Left ventricle myocardium inferior (tissue), 1 donor: Measurements from ENCODE around the gene C16orf87. TPM values are rescaled to one million over a fixed set of nuclear protein-coding genes. Genes with fewer than 3 reads are reported as not detected.

Experiments used
- DNase-seq: peaks from one replicate; pipeline ENCODE4 v3.0.0-alpha.2; 2020
- H3K27ac ChIP-seq: fragments of 200-600 bp; replicated peaks from 2 replicates; pipeline ENCODE4 v1.8.0; 2021
- H3K27me3 ChIP-seq: fragments of 200-600 bp; 2 replicates; pipeline ENCODE4 v1.8.0; 2021; ENCODE audit warnings: low read depth
- H3K36me3 ChIP-seq: fragments of 200-600 bp; 2 replicates; pipeline ENCODE4 v1.8.0; 2021
- H3K4me1 ChIP-seq: fragments of 200-600 bp; 2 replicates; pipeline ENCODE4 v1.8.0; 2021
- H3K4me3 ChIP-seq: fragments of 200-600 bp; 2 replicates; pipeline ENCODE4 v1.8.0; 2021; ENCODE audit warnings: mild to moderate bottlenecking, moderate library complexity
- H3K9me3 ChIP-seq: fragments of 200-600 bp; replicated peaks from 2 replicates; pipeline ENCODE4 v1.8.0; 2021
- CTCF ChIP-seq: fragments of 200-600 bp; IDR thresholded peaks from 2 replicates; pipeline ENCODE4 v1.8.0; 2021; ENCODE audit warnings: antibody characterized with exemption, mild to moderate bottlenecking, borderline replicate concordance
- intact Hi-C: fragments of 100-400 bp; cut with micrococcal nuclease; formaldehyde crosslinking; loops from one replicate; pipeline ENCODE4 v1.11.0; 2022
- total RNA-seq: library from RNA; stranded (reverse); fragmentation: NEBNext Ultra II Directional; extraction: Animal tissue kit (Norgen Biotek cat#: 25700); gene quantifications from one replicate; pipeline ENCODE4 v1.2.1, GENCODE V29; 2021
- donor health status: DM: no; HTN: yes; CAD: no; lungs with severe emphysema.

Gene C16orf87
- total RNA-seq, 1 donor from 2014 or later, result 12.5 TPM

DNA sequence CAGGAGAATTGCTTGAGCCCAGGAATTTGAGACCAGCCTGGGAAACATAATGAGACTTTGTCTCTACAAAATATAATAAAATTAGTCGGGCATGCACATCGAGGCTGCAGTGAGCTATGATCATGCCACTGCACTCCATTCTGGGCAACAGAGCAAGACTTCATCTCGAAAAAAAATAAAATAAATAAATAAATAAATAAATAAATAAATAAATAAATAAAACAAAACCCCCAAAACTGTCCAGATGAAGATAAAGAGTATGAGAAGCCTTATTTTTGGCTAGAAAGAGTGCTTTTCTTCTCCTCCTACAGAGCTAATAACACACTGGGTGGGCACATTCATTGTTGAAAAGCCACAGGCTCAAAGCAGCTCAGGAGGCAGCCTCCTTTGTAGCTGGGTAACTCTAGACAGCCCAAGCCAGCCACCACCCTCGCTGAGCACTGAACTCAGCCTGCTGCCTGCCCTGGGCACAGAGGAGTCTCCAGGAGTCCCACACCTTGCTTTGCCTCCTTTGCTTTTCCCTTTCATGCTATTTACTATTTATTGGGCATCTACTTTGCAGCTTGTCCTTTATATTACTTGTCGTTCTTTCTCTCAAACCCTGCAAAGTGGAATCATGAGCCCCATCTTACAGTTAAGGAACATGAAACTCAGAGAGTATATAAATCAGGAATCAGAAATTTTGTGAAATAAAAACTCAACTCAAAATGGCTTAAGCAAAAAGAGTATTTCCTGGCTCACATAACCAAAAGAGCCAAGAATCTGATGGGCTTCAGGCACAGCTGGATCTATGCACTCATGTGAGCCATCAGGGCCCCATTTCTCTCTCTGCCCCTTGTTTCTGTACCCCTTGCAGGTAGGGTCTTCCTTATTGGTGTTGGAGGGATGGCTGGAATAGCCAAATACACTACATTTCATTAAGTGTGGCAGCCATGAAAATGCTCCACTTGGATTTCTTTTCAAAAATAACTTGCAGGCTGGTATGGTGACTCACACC lies 18.1 kb upstream of the C16orf87 start:
- intact Hi-C loops, result no loop called here

DNA sequence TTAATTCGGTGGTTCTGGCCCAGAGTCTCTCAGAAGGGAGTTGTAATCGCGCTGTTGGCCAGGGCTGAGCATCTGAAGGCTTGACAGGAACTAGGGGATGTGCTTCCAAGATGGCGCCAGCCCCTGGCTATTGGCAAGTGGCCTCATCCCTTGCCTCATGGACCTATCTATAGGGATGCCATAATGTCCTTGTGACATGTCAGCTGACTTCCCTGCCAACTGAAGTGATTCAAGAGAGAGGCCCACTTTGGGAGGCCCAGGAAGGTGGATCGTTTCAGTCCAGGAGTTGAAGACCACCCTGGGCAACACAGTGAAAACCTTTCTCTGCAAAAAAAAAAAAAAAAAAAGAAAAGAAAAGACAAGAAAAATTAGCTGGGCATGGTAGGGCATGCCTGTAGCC lies 15.0 kb upstream of the C16orf87 start:
- intact Hi-C loops, result no loop called here
- Histone ChIP-seq H3K27me3 (peaks cover 41% of the 10 kb centered on the region), H3K36me3 (no peaks in the 10 kb centered on the region), H3K4me3 (no peak overlapping the region), H3K9me3 (peaks cover 12% of the 10 kb centered on the region), H3K27ac (no peak overlapping the region), H3K4me1 (no peaks in the 10 kb centered on the region)
- no peak for TF ChIP-seq CTCF
- no peak for DNase-seq

More for the DNA sequence above, 18.1 kb upstream of the C16orf87 start:
- peaks cover 34% of the 10 kb centered on the region for H3K27me3 ChIP-seq
- no peaks in the 10 kb centered on the region for H3K4me1 ChIP-seq
- DNase-seq, result no peak
- H3K36me3 ChIP-seq, result no peaks in the 10 kb centered on the region
- no peak overlapping the region for H3K27ac ChIP-seq
- H3K9me3 ChIP-seq, result no peaks in the 10 kb centered on the region
- no peak for TF ChIP-seq CTCF
- H3K4me3 ChIP-seq, result no peak overlapping the region

GRCh38 chr16:46844771-46845170 lies 13.8 kb upstream of the C16orf87 start:
- Histone ChIP-seq H3K4me3 (no peak overlapping the region), H3K36me3 (no peaks in the 10 kb centered on the region), H3K4me1 (no peaks in the 10 kb centered on the region), H3K27me3 (peaks cover 41% of the 10 kb centered on the region), H3K9me3 (peaks cover 12% of the 10 kb centered on the region), H3K27ac (no peak overlapping the region)
- intact Hi-C loops, result no loop called here
- no peak for DNase-seq
- TF ChIP-seq CTCF, result no peak

- peaks cover 41% of the 10 kb centered on the region for H3K27me3 ChIP-seq
- H3K27ac ChIP-seq, result no peak overlapping the region
- no peak for DNase-seq
- peaks cover 12% of the 10 kb centered on the region for H3K9me3 ChIP-seq
- no peaks in the 10 kb centered on the region for H3K4me1 ChIP-seq
- TF ChIP-seq CTCF, result no peak
- no peak overlapping the region for H3K4me3 ChIP-seq
- intact Hi-C loops, result no loop called here
- no peaks in the 10 kb centered on the region for H3K36me3 ChIP-seq
These were observed 13.1 kb upstream of the C16orf87 start for GRCh38 chr16:46843898-46844642.

DNA sequence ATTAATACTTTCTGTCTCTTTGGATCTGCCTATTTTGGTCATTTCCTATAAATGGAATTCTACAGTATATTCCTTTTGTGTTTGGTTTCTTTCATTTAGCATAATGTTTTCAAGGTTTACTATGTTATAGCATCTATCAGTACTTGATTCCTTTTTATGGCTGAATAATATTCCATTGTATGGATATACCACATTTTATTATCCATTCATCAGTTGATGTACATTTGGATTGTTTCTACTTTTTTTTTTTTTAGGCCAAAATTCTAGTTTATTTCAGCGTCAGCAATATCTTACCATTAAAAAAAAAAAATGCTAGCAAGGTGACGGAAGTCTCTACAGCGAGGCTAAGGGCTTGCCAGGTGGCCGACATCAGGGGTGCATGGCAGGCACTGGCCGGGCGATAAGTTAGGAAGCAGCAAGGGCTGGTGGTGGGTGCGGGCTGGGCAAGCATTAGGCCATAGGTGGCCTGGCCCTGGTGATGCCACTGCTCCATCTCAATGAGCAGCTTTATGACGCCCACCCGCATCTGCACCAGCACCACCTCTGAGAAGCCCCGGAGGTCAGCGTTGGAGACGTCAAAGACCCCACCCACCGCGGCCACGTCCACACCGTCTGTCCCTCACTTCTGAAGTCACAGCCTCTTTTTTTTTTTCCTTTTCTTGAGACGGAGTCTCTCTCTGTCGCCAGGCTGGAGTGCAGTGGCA lies 11.4 kb upstream of the C16orf87 start:
- Histone ChIP-seq H3K36me3 (no peaks in the 10 kb centered on the region), H3K9me3 (peaks cover 12% of the 10 kb centered on the region), H3K27ac (no peak overlapping the region), H3K4me3 (no peak overlapping the region), H3K4me1 (no peaks in the 10 kb centered on the region), H3K27me3 (peaks cover 36% of the 10 kb centered on the region)
- no peak for DNase-seq
- intact Hi-C loops, result no loop called here
- no peak for TF ChIP-seq CTCF
